Endothelial cell of umbilical vein (primary cell): ENCODE results near the gene CDK4. TPM values are rescaled to one million over a fixed set of nuclear protein-coding genes. Genes with fewer than 3 reads are reported as not detected.
"Not testable (repeated sequence)": the region's sequence is repeated elsewhere in the genome, so short reads cannot be mapped to it uniquely, and the experiment has no call there.

Source experiments
- BruUV-seq: library from RNA; stranded (reverse); fragments of 400-500 nt; replicated peaks from 2 replicates; lab custom pipeline; 2021; lab: Mats Ljungman, UMichigan
- CTCF ChIA-PET: fragments of 300-600, 350-600 bp; sonication (Branson Sonifier 250); formaldehyde crosslinking; loops from one replicate; lab custom pipeline; 2021; ENCODE audit warnings: antibody characterized with exemption, inconsistent platforms; lab: Charles Lee
- POLR2A ChIA-PET: fragments of 300-600, 350-600 bp; sonication (Branson Sonifier 250); formaldehyde crosslinking; loops from one replicate; lab custom pipeline; 2021; ENCODE audit warnings: antibody characterized with exemption, inconsistent platforms; lab: Charles Lee
- DNase-seq: peaks from one replicate; pipeline ENCODE4 v3.0.0-alpha.2; 2011; ENCODE audit warnings: low read depth, low spot score
- FAIRE-seq: peaks from 2 replicates; lab custom pipeline; 2011; peaks lifted over from hg19 to GRCh38; lab: Jason Lieb, UNC
- H2AFZ ChIP-seq: 2 replicates; pipeline ENCODE4 v1.6.0; 2012; ENCODE audit warnings: low read depth, low read length, control low read depth, inconsistent platforms
- H3K27ac ChIP-seq: 2 replicates; pipeline ENCODE4 v1.5.1; 2011; ENCODE audit warnings: low read depth, mild to moderate bottlenecking, control low read depth, low read length, moderate library complexity; ENCODE audit not compliant: insufficient read depth
- H3K27me3 ChIP-seq, 2 experiments: 2 replicates each; pipeline versions ENCODE4 v1.6.0 to v1.6.1; 2011; ENCODE audit warnings: low read length in 2 of 2, mixed read lengths in 1 of 2; ENCODE audit not compliant: control insufficient read depth in 2 of 2, insufficient read depth in 2 of 2
- H3K36me3 ChIP-seq, 2 experiments: 2 replicates in 1 of 2; 3 replicates in 1 of 2; pipeline ENCODE4 v1.5.1; 2011; ENCODE audit warnings: low read length in 2 of 2, mild to moderate bottlenecking in 1 of 2, moderate library complexity in 1 of 2; ENCODE audit not compliant: control insufficient read depth in 2 of 2, insufficient read depth in 2 of 2; ENCODE audit errors: extremely low read depth in 1 of 2
- H3K4me1 ChIP-seq: 3 replicates; pipeline ENCODE4 v1.5.1; 2011; ENCODE audit warnings: mild to moderate bottlenecking, low read length; ENCODE audit not compliant: control insufficient read depth, insufficient read depth; ENCODE audit errors: extremely low read depth
- H3K4me2 ChIP-seq: 2 replicates; pipeline ENCODE4 v1.6.1; 2011; ENCODE audit warnings: low read length, control low read depth, mixed read lengths; ENCODE audit not compliant: insufficient read depth
- H3K4me3 ChIP-seq, 3 experiments: fragments of 200-600 bp in 1 of 3; sonication (generic), shearing (Covaris generic) in 1 of 3; replicated peaks in 1 of 3; 2 replicates each; pipeline ENCODE4 v1.5.1; 2011 to 2016; ENCODE audit warnings: control low read depth in 3 of 3, low read length in 3 of 3, mild to moderate bottlenecking in 2 of 3, inconsistent platforms in 1 of 3, low read depth in 1 of 3, moderate library complexity in 1 of 3; ENCODE audit not compliant: insufficient read depth in 1 of 3
- H3K79me2 ChIP-seq: 2 replicates; pipeline ENCODE4 v1.6.0; 2012; ENCODE audit warnings: low read length, inconsistent platforms; ENCODE audit not compliant: control insufficient read depth, insufficient read depth
- H3K9ac ChIP-seq: replicated peaks from 2 replicates; pipeline ENCODE3; 2011; ENCODE audit warnings: low read length, control low read depth; ENCODE audit not compliant: insufficient read depth; ENCODE audit errors: extremely low read depth
- H3K9me1 ChIP-seq: replicated peaks from 3 replicates; pipeline ENCODE4 v1.6.0; 2011; ENCODE audit warnings: mild to moderate bottlenecking, low read length; ENCODE audit not compliant: control insufficient read depth, insufficient read depth; ENCODE audit errors: extremely low read depth
- H3K9me3 ChIP-seq: replicated peaks from 2 replicates; pipeline ENCODE4 v1.5.1; 2012; ENCODE audit warnings: low read length, inconsistent platforms; ENCODE audit not compliant: control insufficient read depth, insufficient read depth
- H4K20me1 ChIP-seq: replicated peaks from 2 replicates; pipeline ENCODE3; 2011; ENCODE audit warnings: mild to moderate bottlenecking, low read length; ENCODE audit not compliant: control insufficient read depth, insufficient read depth; ENCODE audit errors: extremely low read depth
- EZH2 ChIP-seq: IDR thresholded peaks from 2 replicates; pipeline ENCODE4 v1.6.1; 2012; ENCODE audit warnings: borderline replicate concordance, low read depth, mild to moderate bottlenecking, moderate library complexity, low read length, inconsistent platforms; ENCODE audit not compliant: severe bottlenecking
- GATA2 ChIP-seq: IDR thresholded peaks from 2 replicates; pipeline ENCODE4 v1.7.0; 2011; ENCODE audit warnings: low read depth, mild to moderate bottlenecking, moderate library complexity, mixed read lengths, low read length; ENCODE audit not compliant: insufficient read length, insufficient read depth
- POLR2A ChIP-seq: IDR thresholded peaks from 2 replicates; pipeline ENCODE4 v1.6.1; 2012; ENCODE audit warnings: low read depth, mild to moderate bottlenecking, control low read depth, low read length
- dilution Hi-C: fragments of 300-500 bp; cut with MboI; formaldehyde crosslinking; loops from one replicate; pipeline ENCODE4 v1.15.0; 2019; ENCODE audit warnings: low sequenced_read_pairs; ENCODE audit not compliant: extremely low pct_ligation_motif_present
- intact Hi-C: fragments of 100-400 bp; cut with micrococcal nuclease; formaldehyde crosslinking; loops from one replicate; pipeline ENCODE4 v1.10.0; 2022
- polyA plus RNA-seq, 4 experiments: library from polyadenylated mRNA; depleted of rRNA in 3 of 4; stranded (reverse) in 3 of 4; unstranded in 1 of 4; fragments of >200 nt; gene quantifications; 2 replicates each; pipeline versions ENCODE4 v1.2.1 to v1.2.3, GENCODE V29; 2011 to 2012; ENCODE audit warnings: missing spikeins in 1 of 4
- total RNA-seq: library from RNA; stranded (reverse); gene quantifications from 2 replicates; pipeline ENCODE4 v1.2.3, GENCODE V29; 2021
- TF ChIP-seq, protein P1 (sequence below), 2 donors: IDR thresholded peaks; 1 replicate in 1 of 2; 2 replicates in 1 of 2; pipeline ENCODE4 v1.5.1; 2011; ENCODE audit warnings: low read length in 2 of 2, mild to moderate bottlenecking in 2 of 2, moderate library complexity in 2 of 2, control low read depth in 1 of 2, inconsistent platforms in 1 of 2, low read depth in 1 of 2; ENCODE audit not compliant: insufficient read depth in 1 of 2; ENCODE audit errors: extremely low read depth in 1 of 2
- TF ChIP-seq, protein P2 (sequence below): IDR thresholded peaks from 2 replicates; pipeline ENCODE4 v1.6.1; 2011; ENCODE audit not compliant: insufficient read depth, insufficient read length

CDK4 gene
- total and polyA plus RNA-seq, 2 donors (not counting 3 experiments of a cell fraction or from before 2014, with no cell fraction given) = 171 to 332 TPM

- CTCF ChIA-PET = interaction anchor here (2.0 to 3.0 kb wide), 2 partner anchors 7 to 19 kb away, joined by 7 to 8 read pairs; partner anchors contain the start of gene TSFM
- FAIRE-seq (no peak), DNase-seq (no peak)
- H3K4me3 ChIP-seq = no peak overlapping the region
- no peak overlapping the region for H3K27ac ChIP-seq
- intact Hi-C loops = no loop called here
- no peaks in the 10 kb centered on the region for H3K9me3 ChIP-seq
- no peak overlapping the region for H3K4me2 ChIP-seq
- BruUV-seq = no TSS peak
- H2AFZ ChIP-seq = no peak overlapping the region
- H4K20me1 ChIP-seq = no peaks in the 10 kb centered on the region
- H3K27me3 ChIP-seq = no peaks in the 10 kb centered on the region
- dilution Hi-C loops = no loop called here
- TF ChIP-seq POLR2A = no peak
- TF ChIP-seq, protein P1, sequence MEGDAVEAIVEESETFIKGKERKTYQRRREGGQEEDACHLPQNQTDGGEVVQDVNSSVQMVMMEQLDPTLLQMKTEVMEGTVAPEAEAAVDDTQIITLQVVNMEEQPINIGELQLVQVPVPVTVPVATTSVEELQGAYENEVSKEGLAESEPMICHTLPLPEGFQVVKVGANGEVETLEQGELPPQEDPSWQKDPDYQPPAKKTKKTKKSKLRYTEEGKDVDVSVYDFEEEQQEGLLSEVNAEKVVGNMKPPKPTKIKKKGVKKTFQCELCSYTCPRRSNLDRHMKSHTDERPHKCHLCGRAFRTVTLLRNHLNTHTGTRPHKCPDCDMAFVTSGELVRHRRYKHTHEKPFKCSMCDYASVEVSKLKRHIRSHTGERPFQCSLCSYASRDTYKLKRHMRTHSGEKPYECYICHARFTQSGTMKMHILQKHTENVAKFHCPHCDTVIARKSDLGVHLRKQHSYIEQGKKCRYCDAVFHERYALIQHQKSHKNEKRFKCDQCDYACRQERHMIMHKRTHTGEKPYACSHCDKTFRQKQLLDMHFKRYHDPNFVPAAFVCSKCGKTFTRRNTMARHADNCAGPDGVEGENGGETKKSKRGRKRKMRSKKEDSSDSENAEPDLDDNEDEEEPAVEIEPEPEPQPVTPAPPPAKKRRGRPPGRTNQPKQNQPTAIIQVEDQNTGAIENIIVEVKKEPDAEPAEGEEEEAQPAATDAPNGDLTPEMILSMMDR (IDR thresholded peaks at IDR 0.05; ENCODE audit: extremely low read depth in 1 of 2, insufficient read depth in 1 of 2, low read depth in 1 of 2, low read length in 2 of 2) = no peak
- peaks cover 13% of the 10 kb centered on the region for H3K4me1 ChIP-seq
- POLR2A ChIA-PET = no interaction called here
- H3K79me2 ChIP-seq = peaks cover 2% of the 10 kb centered on the region
- no peaks in the 10 kb centered on the region for H3K9me1 ChIP-seq
- H3K36me3 ChIP-seq = peaks cover 0 to 3% of the 10 kb centered on the region in 2 experiments
- H3K9ac ChIP-seq = no peak overlapping the region
Measured at GRCh38 chr12:57775563-57776246, 23.6 kb upstream of the CDK4 start.

DNA sequence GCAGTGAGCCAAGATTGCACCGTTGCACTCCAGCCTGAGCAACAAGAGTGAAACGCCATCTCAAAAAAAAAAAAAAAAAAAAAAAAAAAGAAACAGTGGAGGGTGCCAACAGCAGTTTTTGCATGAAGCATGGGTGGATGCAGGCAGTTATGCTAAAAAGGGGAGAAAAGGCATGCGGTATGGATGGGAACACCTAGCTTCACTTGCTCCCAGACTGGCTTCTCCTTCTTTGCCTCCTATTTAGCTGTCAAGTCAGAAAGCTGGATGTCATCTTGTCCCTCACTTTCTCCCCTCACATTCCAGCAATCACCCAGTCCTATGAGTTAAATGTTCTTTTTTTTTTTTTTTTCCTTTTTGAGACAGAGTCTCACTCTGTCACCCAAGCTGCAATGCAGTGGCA is 22.9 kb upstream of the CDK4 start:
- intact Hi-C loops = no loop called here
- Histone ChIP-seq H3K9me3 (no peaks in the 10 kb centered on the region), H3K9ac (no peak overlapping the region), H3K4me1 (peaks cover 13% of the 10 kb centered on the region), H3K27ac (no peak overlapping the region), H3K36me3 (no peaks in the 10 kb centered on the region), H3K79me2 (peaks cover 2% of the 10 kb centered on the region), H3K4me2 (no peak overlapping the region), H4K20me1 (no peaks in the 10 kb centered on the region), H3K9me1 (no peaks in the 10 kb centered on the region), H3K4me3 (no peak overlapping the region), H2AFZ (no peak overlapping the region), H3K27me3 (no peaks in the 10 kb centered on the region)
- dilution Hi-C loops = no loop called here
- CTCF ChIA-PET = interaction anchor here (2.0 to 3.0 kb wide), 2 partner anchors 8 to 18 kb away, joined by 7 to 8 read pairs; partner anchors contain the start of gene TSFM
- FAIRE-seq (no peak), DNase-seq (no peak)
- no TSS peak for BruUV-seq
- POLR2A ChIA-PET = no interaction called here
- TF ChIP-seq EZH2 = no peak
- TF ChIP-seq GATA2 = no peak
- no peak for TF ChIP-seq POLR2A
- TF ChIP-seq, protein P2, sequence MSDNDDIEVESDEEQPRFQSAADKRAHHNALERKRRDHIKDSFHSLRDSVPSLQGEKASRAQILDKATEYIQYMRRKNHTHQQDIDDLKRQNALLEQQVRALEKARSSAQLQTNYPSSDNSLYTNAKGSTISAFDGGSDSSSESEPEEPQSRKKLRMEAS = no peak

DNA sequence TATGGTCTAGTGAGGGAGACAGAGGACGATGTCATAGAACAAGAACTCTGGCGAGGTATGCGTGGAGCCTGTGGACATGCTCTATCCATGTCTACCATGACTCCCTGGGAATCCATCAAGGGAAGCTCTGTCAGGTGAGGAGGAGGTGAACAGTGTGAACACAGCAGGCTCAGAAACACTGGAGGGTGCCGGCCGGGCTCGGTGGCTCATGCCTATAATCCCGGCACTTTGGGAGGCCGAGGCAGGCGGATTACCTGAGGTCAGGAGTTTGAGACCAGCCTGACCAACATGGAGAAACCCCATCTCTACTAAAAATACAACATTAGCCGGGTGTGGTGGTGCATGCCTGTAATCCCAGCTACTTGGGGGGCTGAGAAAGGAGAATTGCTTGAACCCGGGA is 22.5 kb upstream of the CDK4 start:
- H3K9me3 ChIP-seq, H3K9me1 ChIP-seq, H3K4me2 ChIP-seq, H4K20me1 ChIP-seq, POLR2A ChIA-PET, BruUV-seq, FAIRE-seq, DNase-seq, H3K27ac ChIP-seq, H3K27me3 ChIP-seq, H3K4me3 ChIP-seq, H3K79me2 ChIP-seq, intact Hi-C loops, H3K9ac ChIP-seq, H3K36me3 ChIP-seq, H2AFZ ChIP-seq, dilution Hi-C loops: not testable (repeated sequence)
- H3K4me1 ChIP-seq = peaks cover 13% of the 10 kb centered on the region
- CTCF ChIA-PET = interaction anchor here (2.0 to 3.0 kb wide), 2 partner anchors 8 to 18 kb away, joined by 7 to 8 read pairs; partner anchors contain the start of gene TSFM
